Left lobe of liver (tissue), 2 donors: ENCODE data around the gene MAD1L1. TPM values are rescaled to one million over a fixed set of nuclear protein-coding genes. Genes with fewer than 3 reads are reported as not detected.
A peak's percentile ranks its signal among the peaks of the same experiment; 100 is the strongest.
"Not testable (repeated sequence)": the region's sequence is repeated elsewhere in the genome, so short reads cannot be mapped to it uniquely, and the experiment has no call there.

Experiments used
- ATAC-seq: fragments of 200-7000 bp; cut with Tn5 transposase; one replicate; pipeline ENCODE4 v1.9.1; 2020; ENCODE audit warnings: mild to moderate bottlenecking, moderate library complexity
- DNase-seq: peaks from one replicate; pipeline ENCODE4 v3.0.0-alpha.2; 2020; ENCODE audit warnings: low spot score
- total RNA-seq: library from RNA; stranded (reverse); gene quantifications from one replicate; pipeline ENCODE4 v1.2.1, GENCODE V29; 2021
- donor health status: DM: no; HTN: no; CAD: no; lungs with moderate emphysema.
- donor health status: DM: no; HTN: yes; CAD: no.

Gene MAD1L1
- total RNA-seq, 1 donor from 2014 or later, result 24.9 TPM

DNA sequence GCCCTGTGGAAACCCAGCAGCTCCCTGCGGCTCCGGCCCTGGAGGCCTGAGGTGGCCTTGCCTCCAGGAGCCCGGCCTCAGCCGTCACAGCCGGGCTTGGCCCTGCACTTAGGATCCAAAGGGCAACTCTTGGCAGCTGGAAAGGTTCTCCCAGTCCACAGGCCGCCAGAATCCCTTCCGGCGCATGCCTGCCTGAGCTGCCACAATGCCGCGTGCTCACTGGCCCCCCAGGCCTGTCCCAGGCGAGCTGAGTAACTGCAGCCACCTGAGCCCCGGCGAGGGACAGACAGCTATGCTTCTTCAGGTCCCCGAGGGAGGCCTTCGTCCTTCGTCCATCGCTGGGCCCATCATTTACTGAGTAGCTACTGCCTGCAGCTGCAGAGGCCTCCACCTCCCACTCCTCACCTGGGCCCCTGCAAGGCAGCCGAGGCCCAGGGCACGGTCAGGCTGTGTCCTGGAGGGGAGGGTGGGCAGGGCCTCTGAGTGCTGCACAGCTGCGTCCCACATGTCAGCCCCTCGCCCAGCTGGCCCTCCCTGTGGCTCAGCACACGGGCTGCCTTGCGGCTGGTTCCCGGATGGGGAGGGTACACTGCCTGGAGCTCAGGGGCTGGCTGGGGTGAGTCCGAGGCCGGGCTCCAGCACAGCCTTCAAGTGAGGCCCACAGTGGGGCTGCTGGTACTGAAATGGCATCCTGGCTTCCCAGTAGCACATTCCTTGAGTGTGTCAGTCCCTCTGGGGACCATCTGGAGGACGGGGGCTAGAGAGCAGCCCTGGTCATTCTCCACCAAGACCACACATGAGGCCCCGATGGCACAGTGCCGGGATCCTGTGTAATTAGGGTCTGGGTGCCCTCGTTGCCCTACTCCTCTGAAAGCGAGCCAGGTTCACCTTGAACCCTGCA, 390.2 kb downstream of the MAD1L1 start:
- ATAC-seq (peak; percentile 95), DNase-seq (peak; percentile 89)

DNA sequence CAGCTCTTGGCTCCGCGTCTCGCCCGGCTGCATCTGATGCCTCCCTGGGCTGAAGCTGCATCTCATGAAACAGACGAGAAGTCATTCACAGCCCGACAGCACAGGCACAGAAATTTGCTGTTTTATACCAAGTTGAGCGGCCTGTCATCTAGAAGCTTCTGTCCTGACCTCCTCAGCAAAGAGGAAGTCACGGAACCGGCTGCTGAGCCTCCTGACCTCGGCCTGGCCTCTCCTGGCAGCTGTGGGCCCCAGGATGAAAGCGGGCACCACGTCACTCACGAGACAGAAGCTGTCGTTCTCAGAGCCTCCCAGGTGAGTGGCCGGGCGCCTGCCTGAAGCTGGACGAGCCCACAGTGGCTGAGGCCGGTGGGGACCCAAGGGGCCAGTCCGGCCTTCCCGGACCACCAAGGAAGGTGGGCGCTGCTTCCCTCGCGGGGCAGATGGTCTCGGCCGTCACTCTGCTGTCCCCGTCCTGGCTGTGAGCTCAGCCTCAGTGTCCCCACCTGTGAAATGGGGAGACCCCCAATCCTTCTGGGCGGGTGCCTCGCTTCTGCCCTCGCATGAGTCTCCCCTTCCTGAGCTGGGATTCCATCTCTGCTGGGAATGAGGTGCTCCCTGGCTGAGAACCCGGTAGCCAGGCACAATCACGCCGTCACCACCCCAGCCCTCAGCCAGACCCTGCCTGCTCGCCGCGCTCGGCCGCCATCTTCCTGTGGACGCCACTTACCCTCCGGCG, 391.3 kb downstream of the MAD1L1 start:
- not testable (repeated sequence) for ATAC-seq
- DNase-seq, result peak; percentile 44

DNA sequence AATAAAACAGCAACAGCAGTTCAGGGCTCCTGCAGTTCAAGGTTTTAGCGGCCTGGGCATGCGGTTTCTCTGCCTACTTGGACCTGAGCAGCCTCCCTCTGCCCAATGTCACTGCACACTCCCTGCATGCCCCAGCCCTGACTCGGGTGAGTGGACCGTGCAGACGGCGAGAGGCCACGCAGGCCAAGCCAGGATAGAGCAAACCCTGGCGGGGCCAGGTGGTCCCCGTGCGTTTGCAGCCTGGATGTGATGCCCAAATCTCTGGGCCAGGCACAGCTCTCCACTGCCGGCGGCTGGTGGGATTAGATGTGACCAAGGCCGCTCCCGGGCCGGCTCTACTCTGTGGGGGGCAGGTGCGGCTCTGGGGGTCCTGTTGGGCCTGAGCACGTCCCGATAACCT, 392.0 kb downstream of the MAD1L1 start:
- ATAC-seq, DNase-seq: not testable (repeated sequence)

DNA sequence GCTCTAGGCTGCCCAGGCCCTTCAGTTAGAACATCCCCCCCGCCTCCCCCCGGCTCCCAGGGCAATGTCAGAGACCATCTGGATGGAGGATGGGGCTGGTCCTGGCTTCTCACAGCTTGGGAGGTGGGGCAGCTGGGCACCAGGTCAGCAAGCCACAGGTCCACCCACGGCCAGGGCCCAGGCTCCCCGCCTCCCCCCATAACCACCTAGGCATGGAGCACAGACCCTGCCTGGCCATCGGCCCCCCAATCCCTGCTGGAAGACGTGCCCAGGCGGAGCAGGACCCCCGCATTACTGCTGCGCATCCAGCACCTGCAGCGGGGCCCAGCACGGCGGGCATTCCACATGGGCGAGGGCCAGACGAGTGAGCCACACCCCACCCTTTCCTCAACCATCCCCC, 393.0 kb downstream of the MAD1L1 start:
- DNase-seq (peak; percentile 38), ATAC-seq (no peak)

- ATAC-seq, DNase-seq: not testable (repeated sequence)
Observed at GRCh38 chr7:1838911-1839531, 393.7 kb downstream of the MAD1L1 start.

DNA sequence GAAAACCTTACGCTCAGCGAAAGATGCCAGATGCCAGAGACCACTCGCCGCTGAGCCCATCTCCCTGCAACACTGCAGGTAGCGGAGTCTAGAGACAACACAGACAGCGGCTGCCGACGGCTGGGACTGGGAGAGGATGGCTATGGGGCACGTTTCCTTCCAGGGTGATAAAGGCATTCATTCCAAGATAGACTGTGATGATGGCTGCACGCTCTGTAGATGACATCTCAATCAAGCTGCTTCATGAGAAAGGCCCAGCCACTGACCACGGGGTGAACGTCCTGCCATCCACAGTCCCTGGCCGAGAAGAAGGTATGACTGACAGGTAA, 394.2 kb downstream of the MAD1L1 start:
- not testable (repeated sequence) for DNase-seq, ATAC-seq

GRCh38 chr7:1837696-1838543, 394.8 kb downstream of the MAD1L1 start:
- not testable (repeated sequence) for ATAC-seq, DNase-seq

- not testable (repeated sequence) for DNase-seq, ATAC-seq
Observed at GRCh38 chr7:1831933-1832535, 400.7 kb downstream of the MAD1L1 start.

DNA sequence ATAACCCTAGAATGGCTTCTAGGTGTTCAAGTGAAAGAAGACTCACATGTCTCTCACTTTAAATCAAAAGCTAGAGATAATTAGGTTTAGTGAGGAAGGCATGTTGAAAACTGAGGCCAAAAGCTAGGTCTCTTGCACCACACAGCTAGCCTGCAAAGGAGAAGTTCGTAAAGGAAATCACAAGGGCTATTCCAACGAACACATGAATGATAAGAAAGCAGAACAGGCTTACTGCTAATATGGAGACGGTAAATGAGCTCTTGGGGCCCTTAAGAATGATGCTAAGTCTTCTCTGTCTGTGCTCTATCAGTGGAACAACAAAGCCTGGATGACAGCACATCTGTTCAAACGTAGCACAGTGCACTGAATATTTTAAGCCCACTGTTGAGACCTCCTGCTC, 401.3 kb downstream of the MAD1L1 start:
- DNase-seq, ATAC-seq: not testable (repeated sequence)

DNA sequence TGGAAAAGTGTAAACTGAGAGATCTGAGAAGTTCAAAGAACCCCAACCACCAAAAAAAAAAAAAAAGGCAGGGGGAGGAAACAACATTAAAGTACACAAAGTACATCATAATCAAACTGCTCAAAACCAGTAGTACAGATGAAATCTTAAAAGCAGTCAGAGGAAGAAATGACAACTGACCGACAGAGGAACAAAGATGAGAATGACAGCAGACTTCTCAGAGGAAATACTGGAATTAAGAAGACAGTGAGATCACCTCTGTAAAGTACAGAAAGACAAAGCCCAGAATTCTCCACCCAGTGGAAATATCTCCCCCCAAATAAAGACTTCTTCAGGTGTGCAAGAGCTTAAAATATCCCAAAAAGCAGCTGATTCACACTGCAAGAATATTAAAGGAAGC, 403.1 kb downstream of the MAD1L1 start:
- DNase-seq, result not testable (repeated sequence)

GRCh38 chr7:1829111-1829510, 403.6 kb downstream of the MAD1L1 start:
- DNase-seq, result no peak
- ATAC-seq, result no peak

More for the DNA sequence above, 403.1 kb downstream of the MAD1L1 start:
- ATAC-seq, result not testable (repeated sequence)

DNA sequence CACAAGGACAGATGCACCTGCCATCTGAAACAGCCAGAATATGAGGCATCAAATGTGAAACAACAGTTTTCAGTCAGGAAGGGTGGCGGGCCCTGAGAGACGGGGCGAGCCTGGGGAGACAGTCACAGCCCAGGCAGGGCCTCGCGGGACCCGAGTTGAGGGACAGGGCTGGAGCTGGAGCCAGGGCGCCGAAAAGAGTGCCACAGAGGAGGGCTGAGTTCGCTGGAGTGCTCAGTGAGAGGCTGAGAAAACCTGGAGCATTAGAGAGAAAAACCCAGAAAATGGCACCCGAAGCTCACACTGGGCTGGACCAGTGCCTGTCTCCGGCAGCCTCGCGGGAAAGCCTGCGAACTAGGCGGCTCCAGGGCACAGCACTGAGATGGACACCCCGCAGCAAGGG, 404.6 kb downstream of the MAD1L1 start:
- not testable (repeated sequence) for ATAC-seq, DNase-seq

GRCh38 chr7:1827521-1827981, 405.2 kb downstream of the MAD1L1 start:
- DNase-seq, ATAC-seq: not testable (repeated sequence)

DNA sequence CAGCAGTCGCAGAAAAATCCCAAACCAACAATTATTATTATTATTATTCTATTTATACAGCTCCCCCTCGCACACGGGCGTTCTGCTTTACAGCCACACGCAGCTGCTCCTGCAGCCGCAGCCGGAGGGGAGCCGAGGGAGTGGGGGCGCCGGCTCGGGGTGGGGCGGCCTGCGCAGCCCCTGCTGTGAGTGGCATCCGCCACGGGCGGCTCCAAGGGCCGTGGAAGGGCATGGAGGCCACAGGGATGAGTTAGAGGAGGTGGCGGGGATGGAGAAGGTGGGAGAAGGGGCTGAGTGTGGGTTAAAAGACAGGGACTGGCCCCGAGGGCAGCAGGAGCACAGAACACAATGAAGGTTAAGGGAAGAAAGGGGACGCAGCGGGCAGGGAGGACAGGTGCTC, 405.8 kb downstream of the MAD1L1 start:
- DNase-seq, ATAC-seq: not testable (repeated sequence)

DNA sequence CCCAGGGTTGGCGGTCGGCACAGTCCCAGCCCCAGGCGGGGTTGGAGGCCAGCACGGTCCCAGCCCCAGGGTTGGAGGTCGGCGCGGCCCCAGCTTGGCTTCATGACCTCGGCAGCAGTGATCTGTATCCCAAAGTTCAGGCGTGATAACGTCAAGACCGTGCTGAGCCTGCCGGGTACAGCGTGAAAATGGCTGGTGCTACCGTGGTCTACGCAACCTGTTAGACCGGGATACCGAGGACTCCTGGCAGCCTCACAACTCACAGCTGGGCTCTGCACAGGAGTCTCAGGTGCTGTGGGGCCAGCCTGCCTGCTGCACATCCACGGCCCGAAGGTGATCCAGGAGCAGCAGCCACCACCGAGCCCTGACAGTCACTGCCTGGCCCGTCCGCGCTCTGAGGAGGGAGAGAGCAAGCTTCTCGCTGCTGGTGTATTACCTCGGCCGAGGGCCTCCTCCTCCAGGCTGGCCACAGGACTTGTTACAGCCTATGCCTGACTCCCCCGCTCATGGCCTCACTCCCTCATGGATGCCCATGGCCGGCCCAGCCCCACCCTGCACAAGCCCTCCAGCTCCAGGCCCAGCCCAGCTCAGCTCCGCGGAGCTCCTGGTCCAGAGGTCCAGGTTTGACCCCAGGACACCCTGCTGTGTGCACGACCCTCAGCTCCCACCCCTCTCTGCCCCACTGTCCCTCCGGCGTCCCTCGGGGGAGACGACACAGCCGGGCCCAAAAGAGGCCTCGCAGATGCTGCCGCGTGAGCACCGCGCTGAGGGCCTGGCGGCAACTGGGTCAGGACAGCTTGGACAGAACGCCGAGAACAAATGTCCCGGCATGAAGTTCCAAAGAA, 406.6 kb downstream of the MAD1L1 start:
- ATAC-seq (peak; percentile 16), DNase-seq (no peak)

- peak; percentile 36 for ATAC-seq
- not testable (repeated sequence) for DNase-seq
Observed at GRCh38 chr7:1825647-1825896, 407.2 kb downstream of the MAD1L1 start.

GRCh38 chr7:1824882-1825646, 407.7 kb downstream of the MAD1L1 start:
- not testable (repeated sequence) for ATAC-seq, DNase-seq

DNA sequence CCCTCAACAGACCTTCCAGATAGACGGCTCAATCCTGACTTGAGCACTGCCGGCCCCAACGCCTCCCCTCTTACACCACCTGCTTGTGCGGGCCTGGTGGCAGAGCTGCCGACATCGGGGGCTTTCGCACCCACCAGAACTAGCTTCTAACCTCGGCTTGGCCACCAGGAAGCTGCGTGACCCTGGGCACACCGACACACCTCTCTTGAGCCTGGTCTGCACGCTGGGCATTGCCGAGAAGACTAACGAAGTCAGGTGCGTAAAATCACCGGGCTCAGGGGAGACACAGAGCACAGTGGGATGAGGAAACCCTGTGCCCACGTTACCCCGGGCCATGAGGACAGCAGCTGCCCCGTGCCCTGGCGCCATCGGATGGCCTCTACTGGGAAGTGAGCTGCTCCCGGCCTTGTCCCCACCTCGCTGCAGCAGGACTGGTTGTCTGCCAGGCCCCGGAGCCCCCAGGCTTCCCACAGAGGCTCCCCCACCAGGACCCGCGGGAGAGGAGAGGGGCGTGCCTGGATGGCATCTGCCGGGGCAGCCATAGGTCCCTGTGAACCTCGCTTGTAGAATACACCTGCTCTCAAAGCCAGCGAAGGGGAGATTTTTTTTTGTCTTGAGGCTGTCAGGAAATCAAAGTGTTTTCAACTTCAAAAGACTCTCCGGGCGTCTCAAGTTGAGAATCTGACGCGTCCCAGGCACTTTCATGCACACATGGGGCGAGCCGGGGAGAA, 408.4 kb downstream of the MAD1L1 start:
- ATAC-seq, DNase-seq: not testable (repeated sequence)
